ENCODE results near the gene NUP93. TPM values are rescaled to one million over a fixed set of nuclear protein-coding genes. Genes with fewer than 3 reads are reported as not detected.
A peak's percentile ranks its signal among the peaks of the same experiment; 100 is the strongest.

Gene NUP93
- total RNA-seq, 1 experiment from 2014 or later = 144 TPM

DNA sequence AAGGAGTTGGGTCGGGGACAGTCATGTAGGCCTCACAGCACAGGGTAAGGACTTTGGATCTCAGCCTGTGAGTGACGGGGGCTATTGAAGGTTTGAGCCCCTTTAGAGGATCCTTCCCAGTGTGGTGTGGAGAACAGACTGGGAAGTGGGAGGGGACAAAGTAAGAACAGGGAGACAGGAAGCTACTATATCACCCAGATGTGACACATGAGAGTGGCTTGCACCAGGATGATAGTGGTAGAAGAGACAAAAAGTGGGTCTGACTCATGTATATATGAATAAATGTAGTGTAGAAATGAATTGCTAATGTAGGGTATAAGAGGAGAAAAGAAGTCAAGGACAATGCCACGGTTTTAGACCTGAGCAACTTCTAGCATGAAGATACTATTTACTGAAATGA lies 4.5 kb downstream of the NUP93 start (continued):
- TF ChIP-seq POLR2AphosphoS5 (IDR thresholded peaks at IDR 0.05; ENCODE audit: low read depth, low read length) = no peak
- TF ChIP-seq YY1 (IDR thresholded peaks at IDR 0.05; ENCODE audit: extremely low read depth, insufficient replicate concordance, low read depth, low read length) = no peak
- TF ChIP-seq FOSL1 (IDR thresholded peaks at IDR 0.05; ENCODE audit: low read depth) = no peak
- TF ChIP-seq TCF7L2 (IDR thresholded peaks at IDR 0.05; ENCODE audit: borderline replicate concordance, extremely low read depth, insufficient read depth, insufficient read length) = no peak
- TF ChIP-seq JUND (IDR thresholded peaks at IDR 0.05) = no peak
- TF ChIP-seq CEBPB (IDR thresholded peaks at IDR 0.05; ENCODE audit: low read depth) = no peak
- TF ChIP-seq SRF (IDR thresholded peaks at IDR 0.05; ENCODE audit: low read depth) = no peak

DNA sequence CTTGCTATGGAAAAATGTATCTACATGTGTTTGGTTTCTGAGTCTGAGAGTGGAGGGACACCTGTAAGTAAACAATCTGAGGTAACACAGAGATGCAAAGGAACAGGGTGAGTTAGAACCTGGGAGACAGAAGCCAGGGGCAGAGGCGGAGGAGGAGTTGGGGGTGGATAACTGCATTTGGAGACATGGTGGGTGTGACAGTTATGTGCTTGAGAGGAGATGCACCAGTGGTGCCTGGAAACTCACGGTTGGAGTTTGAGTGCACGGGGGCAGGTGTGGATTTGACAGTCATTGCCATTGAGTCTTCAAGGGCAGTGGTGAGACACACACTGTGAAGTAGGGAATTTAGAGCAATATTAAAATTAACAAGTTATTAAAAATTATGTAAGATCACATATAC lies 6.5 kb downstream of the NUP93 start:
- no TSS peak for BruUV-seq (replicated peaks)
- ChIA-PET RAD21 (ENCODE audit: low non-redundant PET in 1 of 2, low total read pairs in 2 of 2, uncharacterized antibody in 2 of 2, unreplicated experiment in 2 of 2) (no interaction called here), POLR2A (no interaction called here), CTCF (no interaction called here)
- peaks cover 79% of the 10 kb centered on the region for H3K79me2 ChIP-seq (ENCODE audit: insufficient read depth, low read length)
- no peak overlapping the region for H3K4me3 ChIP-seq (replicated peaks in 1 of 2; ENCODE audit: low read depth in 1 of 2, low read length in 2 of 2)
- H3K27ac ChIP-seq (ENCODE audit: low read depth, low read length) = no peak overlapping the region
- H3K9ac ChIP-seq (ENCODE audit: low read length) = no peak overlapping the region
- H3K4me1 ChIP-seq (ENCODE audit: control insufficient read depth in 1 of 2, insufficient read depth in 2 of 2, low read length in 2 of 2) = peaks cover 0 to 2% of the 10 kb centered on the region in 2 experiments; a peak in 2 of 4 replicates
- H3K9me2 ChIP-seq (ENCODE audit: insufficient read depth) = no peaks in the 10 kb centered on the region
- ATAC-seq = no peak
- TF ChIP-seq CEBPB (IDR thresholded peaks at IDR 0.05; ENCODE audit: low read depth) = no peak
- TF ChIP-seq EGR1 (IDR thresholded peaks at IDR 0.05; ENCODE audit: low read depth) = no peak
- TF ChIP-seq RAD21 (IDR thresholded peaks at IDR 0.05; ENCODE audit: low read depth) = no peak
- intact Hi-C loops (cut with micrococcal nuclease) = no loop called here
- no peak overlapping the region for H3K4me2 ChIP-seq (ENCODE audit: low read length)
- no peak overlapping the region for H2AFZ ChIP-seq (ENCODE audit: low read depth, low read length, poor library complexity, severe bottlenecking)
- no peaks in the 10 kb centered on the region for H3K27me3 ChIP-seq (ENCODE audit: insufficient read depth, low read length)
- no peaks in the 10 kb centered on the region for H3K9me3 ChIP-seq (ENCODE audit: control insufficient read depth in 1 of 2, insufficient read depth in 1 of 2, low read depth in 1 of 2, low read length in 2 of 2)
- DNase-seq (ENCODE audit: low read depth, low spot score) = no peak
- H3K36me3 ChIP-seq (ENCODE audit: control insufficient read depth in 1 of 2, insufficient read depth in 2 of 2, low read length in 2 of 2) = no peaks in the 10 kb centered on the region; a peak in 1 of 4 replicates
- H4K20me1 ChIP-seq (ENCODE audit: insufficient read depth) = no peaks in the 10 kb centered on the region; the same call in 1 of the 2 replicates

DNA sequence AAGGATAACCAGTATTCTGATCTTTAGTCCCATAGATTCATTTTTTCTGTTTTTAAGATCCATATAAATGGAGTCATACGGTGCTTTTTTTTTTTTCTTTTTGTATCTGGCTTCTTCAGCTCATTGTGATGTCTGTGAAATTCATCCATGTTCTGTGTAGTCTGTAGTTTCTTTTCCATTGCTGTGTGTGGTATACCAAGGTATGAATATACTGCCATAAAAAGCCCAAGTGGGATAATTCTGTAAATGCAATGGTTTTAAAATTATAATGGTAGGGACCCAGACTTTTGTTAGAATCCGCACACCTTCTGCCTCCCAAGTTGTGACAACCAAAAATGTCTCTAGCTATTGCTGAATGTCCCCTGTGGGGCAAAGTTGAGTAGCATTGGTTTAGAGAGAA lies 7.6 kb downstream of the NUP93 start:
- Histone ChIP-seq H3K27ac (ENCODE audit: low read depth, low read length) (no peak overlapping the region), H3K79me2 (ENCODE audit: insufficient read depth, low read length) (peaks cover 79% of the 10 kb centered on the region), H3K9ac (ENCODE audit: low read length) (no peak overlapping the region), H3K9me2 (ENCODE audit: insufficient read depth) (no peaks in the 10 kb centered on the region), H3K36me3 (ENCODE audit: control insufficient read depth in 1 of 2, insufficient read depth in 2 of 2, low read length in 2 of 2) (no peaks in the 10 kb centered on the region; a peak in 1 of 4 replicates), H4K20me1 (ENCODE audit: insufficient read depth) (no peaks in the 10 kb centered on the region; the same call in 1 of the 2 replicates), H3K4me3 (replicated peaks in 1 of 2; ENCODE audit: low read depth in 1 of 2, low read length in 2 of 2) (no peak overlapping the region), H3K9me3 (ENCODE audit: control insufficient read depth in 1 of 2, insufficient read depth in 1 of 2, low read depth in 1 of 2, low read length in 2 of 2) (no peaks in the 10 kb centered on the region), H3K4me2 (ENCODE audit: low read length) (no peak overlapping the region), H2AFZ (ENCODE audit: low read depth, low read length, poor library complexity, severe bottlenecking) (no peak overlapping the region), H3K27me3 (ENCODE audit: insufficient read depth, low read length) (no peaks in the 10 kb centered on the region), H3K4me1 (ENCODE audit: control insufficient read depth in 1 of 2, insufficient read depth in 2 of 2, low read length in 2 of 2) (peaks cover 0 to 10% of the 10 kb centered on the region in 2 experiments; a peak in 2 of 4 replicates)
- ATAC-seq (no peak), DNase-seq (ENCODE audit: low read depth, low spot score) (no peak)
- ChIA-PET CTCF (no interaction called here), RAD21 (ENCODE audit: low non-redundant PET in 1 of 2, low total read pairs in 2 of 2, uncharacterized antibody in 2 of 2, unreplicated experiment in 2 of 2) (no interaction called here), POLR2A (no interaction called here)
- TF ChIP-seq CTCF (IDR thresholded peaks at IDR 0.05 in 2 of 3, conservative IDR thresholded peaks at IDR 0.05 in 1 of 3; ENCODE audit: borderline replicate concordance in 1 of 3, insufficient read depth in 1 of 3, low read depth in 2 of 3, low read length in 2 of 3) = peak in 1 of 3 experiments; percentile 16; a peak in 1 of 6 replicates
- no peak for TF ChIP-seq ATF3 (IDR thresholded peaks at IDR 0.05)
- no peak for TF ChIP-seq YY1 (IDR thresholded peaks at IDR 0.05; ENCODE audit: extremely low read depth, insufficient replicate concordance, low read depth, low read length)
- TF ChIP-seq CBX3 (IDR thresholded peaks at IDR 0.05; ENCODE audit: low read depth) = no peak
- intact Hi-C loops (cut with micrococcal nuclease) = no loop called here
- no TSS peak for BruUV-seq (replicated peaks)

Data from HCT116 (cell line).